GM19468 (cell line): ENCODE results near the gene SH3BGRL.

Source experiments
- ATAC-seq: cut with Tn5 transposase; IDR thresholded peaks from one replicate; pipeline ENCODE4 v1.9.1; 2021; ENCODE audit warnings: mild to moderate bottlenecking, moderate library complexity, moderate number of reproducible peaks; ENCODE audit not compliant: unreplicated experiment; ENCODE audit errors: extremely low read depth

The SH3BGRL gene

DNA sequence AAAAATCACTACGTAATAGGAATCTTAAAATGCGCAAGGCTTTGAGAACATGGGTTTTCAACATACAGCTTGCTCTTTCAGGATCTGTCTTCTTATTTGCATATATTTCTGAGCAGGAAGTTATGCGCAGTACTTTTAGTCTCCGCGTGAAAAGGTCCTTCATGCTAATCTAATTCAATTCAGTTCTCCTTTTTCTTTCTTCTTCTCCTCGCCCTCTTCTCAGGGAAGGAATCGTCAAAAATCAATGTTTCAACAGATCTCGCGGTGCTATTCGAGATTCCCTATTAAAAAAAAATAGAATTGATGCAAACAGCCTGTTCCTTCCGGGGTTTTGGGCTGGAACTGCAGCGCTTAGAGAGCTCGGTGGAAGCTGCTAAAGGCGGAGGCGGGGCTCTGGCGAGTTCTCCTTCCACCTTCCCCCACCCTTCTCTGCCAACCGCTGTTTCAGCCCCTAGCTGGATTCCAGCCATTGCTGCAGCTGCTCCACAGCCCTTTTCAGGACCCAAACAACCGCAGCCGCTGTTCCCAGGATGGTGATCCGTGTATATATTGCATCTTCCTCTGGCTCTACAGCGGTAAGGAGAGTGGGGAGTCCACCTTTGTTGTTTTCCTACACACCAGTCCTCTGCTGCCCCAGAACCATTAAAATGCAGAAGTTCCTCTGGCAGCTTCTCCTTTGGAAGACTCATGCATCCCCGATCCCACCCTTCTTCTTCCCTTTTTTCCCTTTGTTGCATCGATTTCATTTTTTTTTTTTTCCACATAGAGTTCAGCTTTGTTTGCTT is at the start of gene SH3BGRL, which contains the start of gene HMGN5:
SH3BGRL (plus strand) TSS at position 432 of the 785 bp plus-strand sequence; CDS start at position 531, 99 bp downstream.
HMGN5 (minus strand) TSS at position 243 of the 785 bp plus-strand sequence. CDS start 80,364 bp downstream, outside the sequence.
- peak; percentile 88 for ATAC-seq

- ATAC-seq, result no peak
Measured at GRCh38 chrX:81168391-81168790, 33.5 kb upstream of the SH3BGRL start.

DNA sequence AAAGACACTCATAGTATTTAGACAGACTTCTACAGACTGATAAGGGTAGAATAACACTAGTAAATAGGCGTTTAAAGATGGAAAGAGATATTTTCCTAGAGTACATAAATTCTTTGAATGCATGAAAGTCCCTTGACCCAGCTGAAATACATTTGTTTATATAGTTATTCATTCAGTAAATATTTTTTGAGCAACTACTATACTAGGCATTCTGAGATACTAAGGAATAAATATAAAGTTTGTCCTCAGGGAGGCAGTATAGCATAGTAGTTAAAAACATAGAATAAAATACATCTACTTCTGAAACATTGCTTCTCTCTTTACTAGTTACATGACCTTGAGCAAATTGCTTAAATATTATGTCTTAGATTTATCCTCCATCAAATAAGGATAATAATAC is 27.6 kb upstream of the SH3BGRL start:
- no peak for ATAC-seq

DNA sequence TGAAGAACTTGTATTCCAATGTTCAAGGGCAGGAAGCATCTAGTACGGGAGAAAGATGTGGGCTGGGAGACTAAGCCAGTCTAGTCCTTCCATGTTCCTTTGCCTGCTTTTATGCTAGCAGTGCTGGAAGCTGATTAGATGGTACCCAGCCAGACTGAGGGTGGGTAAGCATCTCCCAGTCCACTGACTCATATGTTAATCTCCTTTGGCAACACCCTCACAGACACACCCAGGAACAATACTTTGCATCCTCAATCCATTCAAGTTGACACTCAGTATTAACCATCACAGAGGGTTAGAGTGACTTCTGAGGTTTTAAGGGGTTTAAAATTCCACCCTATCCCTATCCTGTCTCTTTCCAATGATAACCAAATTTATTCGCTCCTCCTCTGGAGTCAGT is 6.6 kb upstream of the SH3BGRL start:
- no peak for ATAC-seq

GRCh38 chrX:81195712-81196111 is 6.2 kb upstream of the SH3BGRL start:
- peak; percentile 78 for ATAC-seq

- ATAC-seq, result no peak
Measured at GRCh38 chrX:81201071-81201470, 831 bp upstream of the SH3BGRL start.

DNA sequence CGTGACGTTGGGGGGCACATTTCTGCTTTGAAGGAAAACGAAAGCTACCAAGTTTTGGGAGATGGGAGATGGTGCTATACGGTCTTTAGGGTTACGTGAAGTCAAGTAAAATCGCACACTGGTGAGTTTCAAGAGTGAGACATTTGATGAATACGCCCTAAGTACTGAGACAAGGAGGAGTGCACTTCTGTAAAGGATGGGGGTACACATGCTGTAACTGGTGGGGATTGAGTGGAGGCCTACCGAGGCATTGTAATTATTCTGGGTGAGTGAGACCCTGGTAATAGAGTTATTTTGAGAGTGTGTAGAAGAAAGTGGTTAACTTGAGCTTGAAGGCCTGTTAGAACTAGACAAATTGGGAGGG is 536 bp downstream of the SH3BGRL start:
- no peak for ATAC-seq

- no peak for ATAC-seq
Measured at GRCh38 chrX:81202943-81203342, 1.0 kb downstream of the SH3BGRL start.

DNA sequence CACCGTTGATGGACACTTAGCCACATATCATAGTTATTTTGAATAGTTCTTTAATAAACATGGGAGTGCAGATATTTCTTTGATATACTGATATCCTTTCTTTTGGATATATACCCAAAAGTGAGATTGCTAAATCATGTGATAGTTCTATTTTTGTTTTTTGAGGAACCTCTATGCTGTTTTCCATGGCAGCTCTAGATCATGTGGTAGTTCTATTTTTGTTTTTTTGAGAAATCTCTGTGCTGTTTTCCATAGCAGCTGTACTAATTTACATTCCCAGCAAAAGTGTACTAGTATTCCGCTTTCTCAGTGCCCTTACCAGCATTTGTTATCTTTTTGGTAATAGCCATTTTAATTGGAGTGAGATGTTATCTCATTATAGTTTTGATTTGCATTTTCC is 3.6 kb downstream of the SH3BGRL start:
- no peak for ATAC-seq

- ATAC-seq, result no peak
Measured at GRCh38 chrX:81206476-81206875, 4.6 kb downstream of the SH3BGRL start.

DNA sequence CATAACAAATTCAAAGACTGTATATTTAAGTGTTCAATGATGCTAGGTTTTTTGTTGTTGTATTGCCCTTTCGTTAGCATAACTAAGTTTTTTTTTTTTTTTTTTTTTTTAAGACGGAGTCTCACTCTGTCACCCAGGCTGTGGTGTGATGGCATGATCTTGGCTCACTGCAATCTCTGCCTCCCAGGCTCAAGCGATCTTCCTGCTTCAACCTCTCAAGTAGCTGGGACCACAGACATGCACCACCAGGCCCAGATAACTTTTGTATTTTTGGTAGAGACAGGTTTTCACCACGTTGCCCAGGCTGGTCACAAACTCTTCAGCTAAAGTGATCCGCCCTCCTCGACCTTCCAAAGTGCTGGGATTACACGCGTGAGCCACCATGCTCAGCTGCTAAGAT is 7.0 kb downstream of the SH3BGRL start:
- no peak for ATAC-seq

GRCh38 chrX:81215685-81216084 is 13.8 kb downstream of the SH3BGRL start:
- ATAC-seq, result no peak

DNA sequence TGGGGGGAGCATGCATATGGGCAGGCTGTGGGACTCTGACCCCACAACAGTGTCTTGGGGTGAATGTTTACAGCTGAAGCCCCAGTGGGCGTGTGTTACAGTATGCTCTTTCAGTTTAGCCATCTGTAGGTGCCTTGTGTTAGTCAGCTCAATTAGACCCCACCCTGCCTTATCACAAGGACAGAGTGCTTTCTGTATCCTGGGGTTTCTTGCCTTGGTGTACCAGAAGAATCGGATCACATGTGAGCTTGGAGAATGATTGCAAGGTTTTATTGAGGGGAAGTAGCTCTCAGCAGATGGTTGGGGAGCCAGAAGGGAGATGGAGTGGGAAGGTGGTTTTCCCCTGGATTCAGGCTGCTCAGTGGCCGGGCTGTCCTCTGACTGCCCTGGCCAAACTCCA is 27.3 kb downstream of the SH3BGRL start:
- no peak for ATAC-seq

DNA sequence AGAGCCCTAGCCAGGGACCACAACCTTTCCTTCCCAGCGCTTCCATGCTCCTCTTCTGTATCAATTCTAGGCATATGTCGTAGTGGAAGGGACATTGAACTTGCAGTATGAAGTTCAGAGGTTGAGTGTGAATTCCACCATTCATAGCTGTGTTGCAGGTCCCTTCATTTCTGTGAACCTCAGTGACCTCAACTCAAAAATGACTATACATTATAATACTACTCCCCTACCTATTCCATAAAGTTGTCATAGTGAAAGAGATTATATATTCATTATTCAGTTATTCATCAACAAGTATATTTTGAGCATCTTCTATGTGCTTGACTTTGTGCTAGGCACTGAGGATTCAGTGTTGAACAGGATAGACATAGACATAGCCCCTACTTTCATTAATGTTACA is 28.0 kb downstream of the SH3BGRL start:
- ATAC-seq, result no peak

DNA sequence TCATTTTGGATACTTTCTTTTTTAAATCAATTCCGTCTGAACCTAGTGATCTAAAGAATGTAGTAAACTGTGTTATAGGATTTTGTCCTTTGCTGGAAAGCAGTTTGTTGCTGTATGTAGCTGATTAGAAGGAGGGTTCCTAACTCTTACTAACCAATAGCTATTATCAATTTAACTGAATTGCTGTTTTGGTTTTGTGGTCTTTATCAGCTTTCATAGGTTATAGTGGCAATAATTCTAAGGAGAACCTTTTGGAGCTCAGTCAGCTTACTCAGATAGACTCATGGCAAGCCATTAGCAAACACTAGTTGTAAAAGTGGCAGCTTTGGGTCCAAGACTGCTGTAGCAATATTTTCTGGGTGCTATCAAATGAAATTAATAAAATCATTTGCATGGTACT is 29.6 kb downstream of the SH3BGRL start:
- no peak for ATAC-seq

- no peak for ATAC-seq
Measured at GRCh38 chrX:81232218-81232617, 30.3 kb downstream of the SH3BGRL start.

DNA sequence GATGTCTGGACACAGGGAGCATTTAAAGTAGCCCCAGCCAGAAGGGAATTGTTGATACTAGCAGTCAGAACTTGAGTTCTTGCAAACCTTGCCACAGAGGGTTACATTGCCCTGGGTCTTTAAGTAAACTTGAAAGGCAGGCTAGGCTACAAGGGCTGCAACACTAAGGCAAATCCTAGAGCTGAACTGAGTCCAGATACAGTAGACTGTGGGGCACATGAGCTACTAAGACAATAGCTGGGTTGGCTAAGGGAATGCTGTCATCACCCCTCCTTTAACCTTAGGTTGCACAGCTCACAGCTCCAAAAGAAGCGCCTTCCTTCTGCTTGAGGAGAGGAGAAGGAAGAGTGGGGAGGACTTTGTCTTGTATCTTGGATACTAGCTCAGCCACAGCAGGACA is 35.6 kb downstream of the SH3BGRL start:
- no peak for ATAC-seq

GRCh38 chrX:81238166-81238565 is 36.3 kb downstream of the SH3BGRL start:
- no peak for ATAC-seq

DNA sequence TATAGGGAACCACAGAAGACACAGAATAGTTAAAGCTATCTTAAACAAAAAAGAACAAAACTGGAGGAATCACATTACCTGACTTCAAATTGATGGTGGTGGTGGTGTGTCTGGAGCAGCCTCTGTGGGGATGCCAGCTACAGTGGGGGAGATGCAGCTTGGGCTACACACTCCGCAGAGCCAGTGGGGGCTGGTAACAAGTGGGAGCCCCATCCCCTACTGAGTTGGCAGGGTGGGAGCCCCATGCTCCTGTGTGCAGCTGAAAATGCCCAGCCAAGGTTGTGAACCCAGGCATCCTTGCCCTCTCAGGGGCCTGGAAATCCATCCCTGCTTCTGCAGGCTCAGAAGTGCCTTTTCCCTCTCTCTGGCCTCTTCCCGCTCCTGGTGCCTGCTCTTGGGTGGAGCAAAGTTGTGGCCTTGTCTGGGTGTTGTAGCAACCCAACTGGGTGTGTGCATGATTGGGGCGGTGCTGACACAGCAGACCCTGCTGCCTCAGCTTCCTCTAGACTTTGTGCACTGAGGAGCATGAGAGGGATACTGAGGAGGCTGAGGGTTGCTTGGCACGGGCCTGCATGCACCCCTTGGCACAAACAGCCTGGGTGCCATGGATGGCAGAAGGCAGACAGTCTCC is 38.9 kb downstream of the SH3BGRL start:
- no peak for ATAC-seq

GRCh38 chrX:81241753-81242152 is 39.9 kb downstream of the SH3BGRL start:
- no peak for ATAC-seq

GRCh38 chrX:81255876-81256275 is 54.0 kb downstream of the SH3BGRL start:
- ATAC-seq, result no peak

DNA sequence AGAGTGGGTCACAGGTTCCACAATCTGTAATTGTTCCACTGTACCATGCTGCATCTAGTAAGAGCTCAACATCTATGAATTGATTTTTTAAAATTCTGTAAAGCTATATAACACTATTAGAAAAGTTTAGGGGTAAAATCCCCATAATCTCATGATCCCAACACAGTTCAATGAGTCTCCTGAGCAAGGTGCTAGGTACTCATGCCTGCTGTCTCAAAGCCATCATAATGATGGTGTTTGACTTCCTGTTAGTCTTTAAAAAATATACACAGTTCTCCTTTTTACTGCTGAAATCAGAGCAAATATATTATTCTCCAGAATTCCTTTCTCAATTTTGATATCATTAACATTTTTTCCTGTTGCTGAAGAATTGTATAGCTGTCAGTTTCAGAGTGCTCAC is 55.9 kb downstream of the SH3BGRL start:
- ATAC-seq, result no peak
